AG09309 (cell line): ENCODE data around the gene BEST2.
A peak's percentile ranks its signal among the peaks of the same experiment; 100 is the strongest.

Experiments
- DNase-seq: peaks from one replicate; pipeline ENCODE4 v3.0.0-alpha.2; 2010; ENCODE audit warnings: low read depth
- H3K4me3 ChIP-seq: 2 replicates; pipeline ENCODE4 v1.5.1; 2011; ENCODE audit warnings: mild to moderate bottlenecking, low read depth, low read length, moderate library complexity; ENCODE audit not compliant: control insufficient read depth
- TF ChIP-seq, protein P1 (sequence below): IDR thresholded peaks from 2 replicates; pipeline ENCODE4 v1.5.1; 2011; ENCODE audit warnings: mild to moderate bottlenecking, low read depth, low read length, inconsistent platforms; ENCODE audit not compliant: insufficient read depth, control insufficient read depth; ENCODE audit errors: missing control alignments

The BEST2 gene

DNA sequence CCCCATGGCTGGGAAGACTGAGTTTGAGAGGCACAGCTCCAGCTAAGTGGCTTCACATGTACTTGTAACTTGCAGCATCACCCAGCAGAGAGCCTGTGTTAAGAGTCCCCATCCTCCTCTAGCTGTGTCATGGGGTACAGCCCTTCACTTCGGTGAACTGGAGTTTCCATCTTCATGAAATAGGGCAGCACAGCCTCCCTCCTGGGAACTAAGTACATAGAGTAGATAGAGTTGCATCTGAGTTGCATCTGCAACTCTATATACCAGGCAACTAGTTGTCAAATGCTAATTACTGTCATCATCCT is 48.8 kb downstream of the BEST2 start:
- no peak for DNase-seq
- no peak overlapping the region for H3K4me3 ChIP-seq
- TF ChIP-seq, protein P1, sequence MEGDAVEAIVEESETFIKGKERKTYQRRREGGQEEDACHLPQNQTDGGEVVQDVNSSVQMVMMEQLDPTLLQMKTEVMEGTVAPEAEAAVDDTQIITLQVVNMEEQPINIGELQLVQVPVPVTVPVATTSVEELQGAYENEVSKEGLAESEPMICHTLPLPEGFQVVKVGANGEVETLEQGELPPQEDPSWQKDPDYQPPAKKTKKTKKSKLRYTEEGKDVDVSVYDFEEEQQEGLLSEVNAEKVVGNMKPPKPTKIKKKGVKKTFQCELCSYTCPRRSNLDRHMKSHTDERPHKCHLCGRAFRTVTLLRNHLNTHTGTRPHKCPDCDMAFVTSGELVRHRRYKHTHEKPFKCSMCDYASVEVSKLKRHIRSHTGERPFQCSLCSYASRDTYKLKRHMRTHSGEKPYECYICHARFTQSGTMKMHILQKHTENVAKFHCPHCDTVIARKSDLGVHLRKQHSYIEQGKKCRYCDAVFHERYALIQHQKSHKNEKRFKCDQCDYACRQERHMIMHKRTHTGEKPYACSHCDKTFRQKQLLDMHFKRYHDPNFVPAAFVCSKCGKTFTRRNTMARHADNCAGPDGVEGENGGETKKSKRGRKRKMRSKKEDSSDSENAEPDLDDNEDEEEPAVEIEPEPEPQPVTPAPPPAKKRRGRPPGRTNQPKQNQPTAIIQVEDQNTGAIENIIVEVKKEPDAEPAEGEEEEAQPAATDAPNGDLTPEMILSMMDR: no peak

DNA sequence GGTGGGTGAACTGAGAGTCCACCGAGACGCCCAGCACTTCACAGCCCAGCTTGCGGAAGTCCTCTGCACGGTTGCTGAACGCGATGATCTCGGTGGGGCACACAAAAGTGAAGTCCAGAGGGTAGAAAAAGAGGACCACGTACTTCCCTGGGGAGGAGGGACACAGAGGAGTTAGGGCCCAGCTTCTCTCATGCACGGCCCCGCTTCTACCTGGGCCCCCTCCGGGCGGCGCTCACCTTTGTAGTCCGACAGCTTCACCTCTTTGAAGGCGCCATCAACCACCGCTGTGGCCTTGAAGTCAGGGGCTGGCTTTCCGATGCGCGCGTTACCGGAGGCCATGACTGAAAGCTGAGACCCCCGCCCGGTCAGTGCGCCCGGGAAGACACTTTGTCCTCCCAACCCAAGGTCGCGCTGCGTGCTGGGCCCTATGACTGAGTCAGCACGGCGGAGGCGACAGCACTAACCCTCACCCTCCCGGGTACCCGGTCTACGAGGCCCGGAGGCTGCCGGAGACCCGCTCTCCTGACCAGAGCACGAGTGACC is 49.4 kb downstream of the BEST2 start:
- TF ChIP-seq, protein P1: no peak
- no peak for DNase-seq
- H3K4me3 ChIP-seq: peak overlapping the region; percentile 86

DNA sequence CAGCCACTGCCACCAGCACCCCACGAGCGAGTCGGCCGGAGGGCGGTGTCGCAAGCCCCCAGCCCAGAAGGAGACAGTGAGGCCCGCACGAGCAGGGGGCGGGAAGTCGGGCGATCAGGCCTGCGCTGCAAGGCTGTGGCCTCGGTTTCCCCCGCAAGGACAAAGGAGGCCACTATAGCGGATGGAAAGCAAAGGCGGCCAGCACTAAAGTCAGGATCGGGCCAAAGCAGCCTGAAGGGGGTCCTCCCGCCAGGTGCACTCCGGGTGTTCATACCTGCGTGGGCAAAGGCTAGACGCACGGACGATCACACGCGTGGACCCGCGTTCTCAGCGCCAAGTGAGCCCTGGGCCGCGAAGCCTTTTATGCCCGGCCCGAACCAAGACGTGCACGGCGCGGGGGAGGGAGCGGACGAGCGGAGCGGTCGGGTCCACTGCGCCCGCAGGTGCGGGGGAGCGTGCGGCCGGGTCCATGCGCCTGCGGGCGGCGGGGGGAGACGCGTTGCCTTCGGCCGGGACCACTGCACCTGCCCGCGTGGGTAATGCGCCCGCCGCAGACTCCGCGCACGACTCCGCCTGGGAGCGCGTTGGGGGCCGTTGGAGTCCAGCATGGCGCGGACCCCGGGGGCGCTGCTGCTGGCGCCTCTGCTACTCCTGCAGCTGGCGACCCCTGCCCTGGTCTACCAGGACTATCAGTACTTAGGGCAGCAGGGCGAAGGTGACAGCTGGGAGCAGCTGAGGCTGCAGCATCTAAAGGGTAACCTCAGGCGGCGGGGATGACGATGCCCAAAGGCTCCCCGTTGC is 50.1 kb downstream of the BEST2 start, which contains the start of the genes PRDX2 and THSD8:
Gene PRDX2 (minus strand): TSS at position 335 of the 801 bp plus-strand sequence. CDS start 539 bp downstream, outside the sequence.
Gene THSD8 (plus strand): TSS at position 604 of the 801 bp plus-strand sequence. CDS start 3 bp downstream, at position 607.
- peak within 1 kb of the TSS; percentile 86 for H3K4me3 ChIP-seq
- no peak for DNase-seq
- TF ChIP-seq, protein P1: peak; percentile 4

DNA sequence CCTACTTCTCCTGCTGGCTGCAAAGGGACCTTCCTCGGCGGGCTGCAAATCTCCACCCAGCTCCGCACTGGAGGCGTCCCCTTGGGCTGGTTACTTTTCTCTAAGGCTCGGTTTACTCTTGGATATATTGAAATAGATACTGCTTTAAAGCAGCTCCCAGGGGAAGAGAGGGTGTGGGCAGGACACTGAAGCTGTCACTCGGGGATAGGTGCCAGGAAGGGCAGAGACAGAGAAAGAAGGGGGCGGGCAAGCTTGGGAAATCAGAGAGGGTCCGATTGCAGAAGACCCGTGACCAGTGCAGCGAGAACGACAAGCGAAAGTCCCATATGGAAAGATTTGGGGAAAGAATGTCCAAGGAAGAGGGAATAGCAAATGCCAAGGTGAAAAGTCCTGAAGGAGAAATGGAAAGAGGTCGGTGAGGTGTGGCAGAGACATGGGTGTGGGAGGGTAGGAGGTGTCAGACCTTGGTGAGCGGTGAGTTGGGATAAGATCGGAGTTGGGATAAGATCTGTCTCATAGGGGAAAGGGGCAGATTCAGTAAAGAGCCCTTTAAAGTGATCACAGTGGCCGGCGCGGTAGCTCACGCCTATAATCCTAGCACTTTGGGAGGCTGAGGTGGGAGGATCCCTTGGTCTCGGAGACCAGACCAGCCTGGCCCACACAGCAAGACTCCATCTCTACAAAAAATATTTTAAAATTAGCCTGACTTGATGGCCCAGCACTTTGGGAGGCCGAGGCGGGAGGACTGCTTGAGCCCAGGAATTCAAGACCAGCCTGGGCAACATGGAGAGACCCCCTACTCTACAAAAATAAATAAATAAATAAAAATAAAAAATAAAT is 50.9 kb downstream of the BEST2 start:
- TF ChIP-seq, protein P1: no peak
- DNase-seq: no peak
- H3K4me3 ChIP-seq: peak overlapping the region; percentile 86

DNA sequence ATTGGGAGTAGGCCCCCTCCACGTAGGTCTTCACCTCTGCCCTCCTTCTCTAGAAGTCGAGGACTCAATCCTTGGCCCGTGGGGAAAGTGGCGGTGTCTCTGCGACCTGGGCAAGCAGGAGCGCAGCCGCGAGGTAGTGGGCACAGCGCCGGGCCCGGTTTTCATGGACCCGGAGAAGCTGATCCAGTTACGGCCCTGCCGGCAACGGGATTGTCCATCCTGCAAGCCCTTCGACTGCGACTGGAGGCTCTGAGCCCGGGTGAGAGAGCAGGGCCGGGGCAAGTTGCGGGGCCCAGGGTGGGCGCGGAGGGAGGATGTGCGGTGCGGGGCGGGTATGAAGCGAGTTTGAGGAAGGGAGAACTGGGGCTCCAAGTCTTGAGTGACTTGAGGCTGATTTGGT is 52.5 kb downstream of the BEST2 start:
- TF ChIP-seq, protein P1: no peak
- DNase-seq: no peak
- H3K4me3 ChIP-seq: no peak overlapping the region

DNA sequence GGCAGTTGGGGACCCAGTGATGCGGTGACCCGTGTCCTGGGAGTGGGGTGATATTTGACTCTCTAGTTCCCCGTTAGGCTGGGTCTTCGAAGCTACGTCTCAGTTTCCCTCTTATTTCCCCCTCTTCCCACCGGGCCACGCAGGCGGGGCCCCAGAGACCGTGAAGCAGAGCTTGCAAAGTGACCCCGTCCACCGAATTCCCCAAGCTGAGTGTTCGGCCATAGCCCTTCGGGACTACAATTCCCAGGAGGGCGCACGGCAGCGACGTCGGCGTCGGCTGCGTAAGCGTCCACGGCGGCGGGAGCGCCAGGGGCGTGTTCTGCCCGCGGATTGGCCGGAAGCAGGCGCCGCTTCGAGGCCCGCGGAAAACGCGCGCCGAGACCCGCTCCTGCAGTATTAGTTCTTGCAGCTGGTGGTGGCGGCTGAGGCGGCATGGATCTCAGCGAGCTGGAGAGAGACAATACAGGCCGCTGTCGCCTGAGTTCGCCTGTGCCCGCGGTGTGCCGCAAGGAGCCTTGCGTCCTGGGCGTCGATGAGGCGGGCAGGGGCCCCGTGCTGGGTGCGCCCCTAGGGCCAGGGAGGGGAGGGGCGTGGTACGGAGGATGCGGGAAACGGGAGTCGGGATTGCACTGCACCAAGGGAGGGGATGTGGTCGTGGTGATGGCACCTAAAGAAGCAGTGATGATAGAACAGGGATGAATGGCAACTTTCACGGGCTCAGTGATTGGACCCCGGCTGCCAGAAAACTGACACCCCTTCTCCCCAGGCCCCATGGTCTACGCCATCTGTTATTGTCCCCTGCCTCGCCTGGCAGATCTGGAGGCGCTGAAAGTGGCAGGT is 54.9 kb downstream of the BEST2 start, which contains the start of gene RNASEH2A:
Gene RNASEH2A (plus strand): TSS at position 343 of the 840 bp plus-strand sequence. CDS start 90 bp downstream, at position 433.
- peak within 1 kb of the TSS; percentile 95 for H3K4me3 ChIP-seq
- peak; percentile 49 for DNase-seq
- TF ChIP-seq, protein P1: no peak
